WI38 (cell line): ENCODE results near the gene PRAMEF13.
"Not testable (repeated sequence)": the region's sequence is repeated elsewhere in the genome, so short reads cannot be mapped to it uniquely, and the experiment has no call there.

Source experiments
- H3K4me3 ChIP-seq: 2 replicates; pipeline ENCODE4 v1.5.1; 2011; ENCODE audit warnings: low read depth, mild to moderate bottlenecking, control low read depth, low read length
- TF ChIP-seq, protein P1 (sequence below): IDR thresholded peaks from 2 replicates; pipeline ENCODE4 v1.5.1; 2012; ENCODE audit warnings: low read depth, mild to moderate bottlenecking, control low read depth, low read length

Gene PRAMEF13, protein sequence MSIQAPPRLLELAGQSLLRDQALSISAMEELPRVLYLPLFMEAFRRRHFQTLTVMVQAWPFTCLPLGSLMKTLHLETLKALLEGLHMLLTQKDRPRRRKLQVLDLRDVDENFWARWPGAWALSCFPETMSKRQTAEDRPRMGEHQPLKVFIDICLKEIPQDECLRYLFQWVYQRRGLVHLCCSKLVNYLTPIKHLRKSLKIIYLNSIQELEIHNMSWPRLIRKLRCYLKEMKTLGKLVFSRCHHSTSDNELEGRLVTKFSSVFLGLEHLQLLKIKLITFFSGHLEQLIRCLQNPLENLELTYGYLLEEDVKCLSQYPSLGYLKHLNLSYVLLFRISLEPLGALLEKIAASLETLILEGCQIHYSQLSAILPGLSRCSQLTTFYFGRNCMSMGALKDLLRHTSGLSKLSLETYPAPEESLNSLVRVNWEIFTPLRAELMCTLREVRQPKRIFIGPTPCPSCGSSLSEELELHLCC

DNA sequence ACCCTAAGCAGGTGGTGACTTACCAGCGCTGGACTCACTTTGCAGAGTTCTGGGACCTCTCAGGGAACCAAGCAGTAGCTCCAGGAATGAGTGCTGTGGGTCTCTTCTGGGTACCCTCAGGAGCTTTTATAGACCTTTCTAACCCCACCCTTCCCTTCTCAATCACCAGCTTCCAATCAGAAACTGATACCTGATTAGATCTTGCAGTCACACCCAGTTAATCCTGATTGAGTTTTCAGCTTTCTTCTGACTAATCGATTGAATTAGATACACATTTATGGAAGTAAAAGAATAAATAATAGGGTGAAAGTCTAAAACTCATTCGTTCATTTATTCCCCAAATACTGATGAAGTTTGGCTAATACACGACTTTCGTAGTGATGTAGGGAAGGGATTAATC lies at the start of gene PRAMEF13:
Gene PRAMEF13, minus strand, starts transcription at position 101 of the 400 bp plus-strand sequence. CDS start 1,820 bp downstream, outside the sequence.
- not testable (repeated sequence) for H3K4me3 ChIP-seq

- not testable (repeated sequence) for H3K4me3 ChIP-seq
These were observed 45.9 kb upstream of the PRAMEF13 start for GRCh38 chr1:13247122-13247521.

GRCh38 chr1:13246554-13246871 lies 45.3 kb upstream of the PRAMEF13 start:
- H3K4me3 ChIP-seq: not testable (repeated sequence)

DNA sequence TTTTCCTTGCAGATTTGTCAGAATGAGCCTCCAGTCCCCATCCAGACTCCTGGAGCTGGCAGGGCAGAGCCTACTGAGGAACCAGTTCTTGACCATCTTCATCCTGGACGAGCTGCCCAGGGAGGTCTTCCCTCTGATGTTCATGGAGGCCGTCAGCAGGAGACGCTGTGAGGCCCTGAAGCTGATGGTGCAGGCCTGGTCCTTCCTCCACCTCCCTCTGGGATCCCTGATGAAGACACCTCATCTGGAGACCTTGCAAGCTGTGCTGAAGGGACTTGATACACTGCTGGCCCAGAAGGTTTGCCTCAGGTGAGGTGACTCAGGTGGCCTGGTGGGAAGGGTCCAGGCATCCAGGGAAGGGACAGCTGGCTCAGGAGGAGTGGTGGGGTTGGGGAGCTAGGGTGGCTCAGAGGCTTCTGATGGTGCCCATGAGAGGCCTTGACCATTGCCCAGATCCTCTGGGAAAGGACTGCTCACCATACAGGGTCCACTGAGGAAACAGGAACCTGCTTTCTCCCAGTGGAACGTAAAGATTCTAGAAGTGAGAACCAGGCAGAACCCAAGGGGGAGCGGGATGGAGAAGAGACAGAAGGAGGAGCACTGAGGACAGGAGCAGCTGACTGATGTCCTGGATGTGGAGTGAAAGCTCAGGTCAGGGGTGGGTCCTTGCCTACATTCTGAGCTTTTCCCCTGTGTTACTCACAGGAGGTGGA lies 44.8 kb upstream of the PRAMEF13 start:
- not testable (repeated sequence) for H3K4me3 ChIP-seq

DNA sequence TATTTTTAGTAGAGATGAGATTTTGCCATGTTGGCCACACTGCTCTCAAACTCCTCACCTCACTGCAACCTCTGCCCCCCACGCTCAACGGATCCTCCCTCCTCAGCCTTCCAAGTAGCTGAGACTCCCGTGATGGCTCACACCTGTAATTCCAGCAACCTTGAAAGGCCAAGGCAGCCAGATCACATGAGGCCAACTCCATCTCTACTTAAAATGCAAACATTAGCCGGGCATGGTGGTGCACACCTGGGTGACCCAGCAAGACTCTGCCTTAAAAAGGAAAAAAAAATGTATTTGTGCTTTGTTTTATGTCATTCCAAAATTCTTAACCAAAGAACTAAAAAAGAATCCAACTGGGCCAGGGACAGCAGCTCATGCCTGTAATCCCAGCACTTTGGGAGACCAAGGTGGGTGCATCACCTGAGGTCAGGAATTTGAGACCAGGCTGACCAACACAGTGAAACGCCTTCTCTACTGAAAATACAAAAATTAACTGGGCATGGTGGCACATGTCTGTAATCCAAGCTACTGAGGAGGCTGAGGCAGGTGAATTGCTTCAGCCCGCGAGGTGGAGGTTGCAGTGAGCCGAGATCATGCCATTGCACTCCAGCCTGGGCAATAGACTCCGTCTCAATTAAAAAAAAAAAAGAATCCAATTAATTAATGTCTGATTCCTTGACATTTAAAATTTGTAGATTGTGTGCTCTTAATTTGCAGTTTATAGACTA lies 42.5 kb upstream of the PRAMEF13 start:
- H3K4me3 ChIP-seq: not testable (repeated sequence)

- not testable (repeated sequence) for H3K4me3 ChIP-seq
These were observed 38.4 kb upstream of the PRAMEF13 start for GRCh38 chr1:13239633-13240032.

- H3K4me3 ChIP-seq: not testable (repeated sequence)
These were observed 36.4 kb upstream of the PRAMEF13 start for GRCh38 chr1:13237572-13237971.

DNA sequence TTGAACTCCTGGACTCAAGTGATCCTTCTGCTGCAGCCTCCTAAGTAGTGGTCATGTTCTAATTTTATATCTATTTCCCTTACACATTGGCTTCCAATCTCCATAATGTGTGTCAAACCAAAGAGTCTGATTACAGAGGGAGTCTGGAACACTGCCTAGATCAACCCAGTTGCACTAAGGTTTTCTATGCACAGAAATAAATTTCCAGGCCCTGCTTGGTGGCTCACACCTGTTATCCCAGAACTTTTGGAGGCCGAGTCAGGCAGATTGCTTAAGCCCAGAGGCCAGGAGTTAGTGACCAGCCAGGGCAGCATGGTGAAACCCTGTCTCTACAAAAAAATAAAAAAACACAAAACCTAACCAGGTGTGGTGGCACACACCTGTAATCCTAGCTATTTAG lies 32.8 kb upstream of the PRAMEF13 start:
- H3K4me3 ChIP-seq: not testable (repeated sequence)

- H3K4me3 ChIP-seq: not testable (repeated sequence)
These were observed 30.8 kb upstream of the PRAMEF13 start for GRCh38 chr1:13232056-13232455.

- H3K4me3 ChIP-seq: not testable (repeated sequence)
These were observed 30.0 kb upstream of the PRAMEF13 start for GRCh38 chr1:13231061-13231750.

- not testable (repeated sequence) for H3K4me3 ChIP-seq
These were observed 29.4 kb upstream of the PRAMEF13 start for GRCh38 chr1:13230601-13231000.

GRCh38 chr1:13230096-13230495 lies 28.9 kb upstream of the PRAMEF13 start:
- H3K4me3 ChIP-seq: not testable (repeated sequence)

GRCh38 chr1:13228343-13228781 lies 27.2 kb upstream of the PRAMEF13 start:
- TF ChIP-seq, protein P1, sequence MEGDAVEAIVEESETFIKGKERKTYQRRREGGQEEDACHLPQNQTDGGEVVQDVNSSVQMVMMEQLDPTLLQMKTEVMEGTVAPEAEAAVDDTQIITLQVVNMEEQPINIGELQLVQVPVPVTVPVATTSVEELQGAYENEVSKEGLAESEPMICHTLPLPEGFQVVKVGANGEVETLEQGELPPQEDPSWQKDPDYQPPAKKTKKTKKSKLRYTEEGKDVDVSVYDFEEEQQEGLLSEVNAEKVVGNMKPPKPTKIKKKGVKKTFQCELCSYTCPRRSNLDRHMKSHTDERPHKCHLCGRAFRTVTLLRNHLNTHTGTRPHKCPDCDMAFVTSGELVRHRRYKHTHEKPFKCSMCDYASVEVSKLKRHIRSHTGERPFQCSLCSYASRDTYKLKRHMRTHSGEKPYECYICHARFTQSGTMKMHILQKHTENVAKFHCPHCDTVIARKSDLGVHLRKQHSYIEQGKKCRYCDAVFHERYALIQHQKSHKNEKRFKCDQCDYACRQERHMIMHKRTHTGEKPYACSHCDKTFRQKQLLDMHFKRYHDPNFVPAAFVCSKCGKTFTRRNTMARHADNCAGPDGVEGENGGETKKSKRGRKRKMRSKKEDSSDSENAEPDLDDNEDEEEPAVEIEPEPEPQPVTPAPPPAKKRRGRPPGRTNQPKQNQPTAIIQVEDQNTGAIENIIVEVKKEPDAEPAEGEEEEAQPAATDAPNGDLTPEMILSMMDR: no peak
- no peak overlapping the region for H3K4me3 ChIP-seq

DNA sequence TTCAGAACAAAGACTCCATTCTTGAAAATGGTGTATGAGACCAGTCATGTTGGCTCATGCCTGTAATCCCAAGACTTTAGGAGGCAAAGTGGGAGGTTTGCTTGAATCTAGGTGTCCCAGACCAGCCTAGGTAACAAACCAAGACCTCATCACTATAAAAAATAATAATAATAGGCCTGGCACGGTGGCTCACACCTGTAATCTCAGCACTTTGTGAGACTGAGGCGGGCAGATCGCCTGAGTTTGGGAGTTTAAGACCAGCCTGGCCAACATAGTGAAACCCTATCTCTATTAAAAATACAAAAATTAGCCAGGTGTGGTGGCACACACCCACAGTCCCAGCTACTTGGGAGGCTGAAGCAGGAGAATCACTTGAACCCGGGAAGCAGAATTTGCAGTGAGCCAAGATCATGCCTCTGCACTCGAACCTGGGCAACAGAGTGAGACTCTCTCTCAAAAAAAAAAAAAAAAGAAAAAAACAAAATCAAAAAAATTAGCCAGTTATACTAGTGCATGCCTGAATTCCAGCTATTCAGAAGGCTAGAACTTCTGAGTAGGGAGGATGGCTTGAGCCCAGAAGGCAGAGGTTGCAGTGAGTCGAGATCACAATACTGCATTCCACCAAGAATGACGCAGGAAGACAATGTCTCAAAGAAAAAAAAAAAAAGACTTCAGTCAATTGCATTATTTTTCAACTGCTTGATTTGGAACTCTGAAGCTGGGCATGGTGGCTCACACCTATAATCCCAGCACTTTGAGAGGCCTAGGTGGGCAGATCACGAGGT lies 26.3 kb upstream of the PRAMEF13 start:
- not testable (repeated sequence) for H3K4me3 ChIP-seq

GRCh38 chr1:13225675-13226204 lies 24.5 kb upstream of the PRAMEF13 start, which contains the start of gene PRAMEF18:
Gene PRAMEF18 (minus strand): TSS chr1:13226154. CDS start chr1:13226106, 48 bp downstream.
- not testable (repeated sequence) for H3K4me3 ChIP-seq
